ENCODE data around the gene MACF1. TPM values are rescaled to one million over a fixed set of nuclear protein-coding genes. Genes with fewer than 3 reads are reported as not detected.
"Not testable (repeated sequence)": the region's sequence is repeated elsewhere in the genome, so short reads cannot be mapped to it uniquely, and the experiment has no call there.

Gene MACF1
- total and polyA plus RNA-seq, 10 donors = 50.8 to 641 (median 414) TPM

GRCh38 chr1:39462074-39462473 is 257.6 kb downstream of the MACF1 start:
- intact Hi-C loops (cut with DNase I; ENCODE audit: low total_unique reads) = no loop called here
- no peak for DNase-seq
- Histone ChIP-seq H3K36me3 (peaks cover 26 to 100% (median 99%) of the 10 kb centered on the region in 6 donors), H3K27me3 (replicated peaks in 1 of 7) (no peaks in the 10 kb centered on the region), H3K9me3 (no peaks in the 10 kb centered on the region), H3K4me3 (no peak overlapping the region), H3K27ac (no peak overlapping the region), H3K4me1 (no peaks in the 10 kb centered on the region)
- 81 to 94% (median 82%) methylated on average over 1 of the region's 1 CpG for WGBS, 5 donors
- TF ChIP-seq CTCF (IDR thresholded peaks at IDR 0.05 in 8 of 11, conservative IDR thresholded peaks at IDR 0.05 in 3 of 11) (no peak), POLR2AphosphoS5 (IDR thresholded peaks at IDR 0.05) (no peak), POLR2A (IDR thresholded peaks at IDR 0.05) (no peak)

GRCh38 chr1:39466413-39467107 is 262.1 kb downstream of the MACF1 start:
- H3K36me3 ChIP-seq = peaks cover 3 to 100% (median 92%) of the 10 kb centered on the region in 6 donors
- intact Hi-C loops (cut with DNase I; ENCODE audit: low total_unique reads) = no loop called here
- peaks cover 3 to 18% (median 8%) of the 10 kb centered on the region in 6 donors for H3K4me1 ChIP-seq
- peak overlapping the region in 2 of 8 donors; percentile 17 to 22 for H3K27ac ChIP-seq
- no peaks in the 10 kb centered on the region for H3K27me3 ChIP-seq (replicated peaks in 1 of 7)
- TF ChIP-seq POLR2A (IDR thresholded peaks at IDR 0.05) (no peak), CTCF (IDR thresholded peaks at IDR 0.05 in 8 of 11, conservative IDR thresholded peaks at IDR 0.05 in 3 of 11) (no peak), POLR2AphosphoS5 (IDR thresholded peaks at IDR 0.05) (no peak)
- DNase-seq = no peak
- WGBS, 5 donors = 83 to 89% (median 85%) methylated on average over 3 of the region's 3 CpGs
- H3K4me3 ChIP-seq = no peak overlapping the region
- no peaks in the 10 kb centered on the region for H3K9me3 ChIP-seq

GRCh38 chr1:39467108-39467720 is 262.7 kb downstream of the MACF1 start:
- WGBS, 5 donors = 86 to 93% (median 90%) methylated on average over 16 of the region's 16 CpGs

GRCh38 chr1:39469150-39469549 is 264.7 kb downstream of the MACF1 start:
- intact Hi-C loops (cut with DNase I; ENCODE audit: low total_unique reads) = no loop called here
- Histone ChIP-seq H3K36me3 (peaks cover 0 to 100% (median 83%) of the 10 kb centered on the region in 6 donors), H3K4me3 (no peak overlapping the region), H3K9me3 (no peaks in the 10 kb centered on the region), H3K27me3 (replicated peaks in 1 of 7) (no peaks in the 10 kb centered on the region), H3K27ac (peak overlapping the region in 1 of 8 donors; percentile 23), H3K4me1 (peaks cover 3 to 18% (median 8%) of the 10 kb centered on the region in 6 donors)
- TF ChIP-seq POLR2A (IDR thresholded peaks at IDR 0.05) (no peak), POLR2AphosphoS5 (IDR thresholded peaks at IDR 0.05) (peak in 1 of 3 donors; percentile 36), CTCF (IDR thresholded peaks at IDR 0.05 in 8 of 11, conservative IDR thresholded peaks at IDR 0.05 in 3 of 11) (peak in 5 of 11 experiments; percentile 14 to 52 (median 36))
- DNase-seq = no peak
- WGBS, 5 donors = 44 to 72% (median 65%) methylated on average over 3 of the region's 3 CpGs

More at GRCh38 chr1:39467108-39467720, 262.7 kb downstream of the MACF1 start:
- Histone ChIP-seq H3K27ac (peak overlapping the region in 2 of 8 donors; percentile 17 to 22), H3K36me3 (peaks cover under 1 to 100% (median 88%) of the 10 kb centered on the region in 6 donors), H3K4me1 (peaks cover 3 to 18% (median 8%) of the 10 kb centered on the region in 6 donors)
- DNase-seq; H3K9me3 ChIP-seq; H3K27me3 ChIP-seq (replicated peaks in 1 of 7); H3K4me3 ChIP-seq; intact Hi-C loops (cut with DNase I; ENCODE audit: low total_unique reads): not testable (repeated sequence)

Data from spleen (tissue), 11 donors.